ENCODE results near the gene UNC50.

GRCh38 chr2:98601532-98602132 lies 6.8 kb upstream of the UNC50 start:
- no peak for TF ChIP-seq TAF1 (conservative IDR thresholded peaks at IDR 0.05)
- TF ChIP-seq CTCF (IDR thresholded peaks at IDR 0.05; ENCODE audit: low read depth, low read length, missing input control): peak; percentile 49
- TF ChIP-seq RAD21 (IDR thresholded peaks at IDR 0.05): peak; percentile 71 to 85
- no peak for TF ChIP-seq FOXA1 (IDR thresholded peaks at IDR 0.05)
- TF ChIP-seq ZBTB33 (IDR thresholded peaks at IDR 0.05): no peak
- TF ChIP-seq, protein P1, sequence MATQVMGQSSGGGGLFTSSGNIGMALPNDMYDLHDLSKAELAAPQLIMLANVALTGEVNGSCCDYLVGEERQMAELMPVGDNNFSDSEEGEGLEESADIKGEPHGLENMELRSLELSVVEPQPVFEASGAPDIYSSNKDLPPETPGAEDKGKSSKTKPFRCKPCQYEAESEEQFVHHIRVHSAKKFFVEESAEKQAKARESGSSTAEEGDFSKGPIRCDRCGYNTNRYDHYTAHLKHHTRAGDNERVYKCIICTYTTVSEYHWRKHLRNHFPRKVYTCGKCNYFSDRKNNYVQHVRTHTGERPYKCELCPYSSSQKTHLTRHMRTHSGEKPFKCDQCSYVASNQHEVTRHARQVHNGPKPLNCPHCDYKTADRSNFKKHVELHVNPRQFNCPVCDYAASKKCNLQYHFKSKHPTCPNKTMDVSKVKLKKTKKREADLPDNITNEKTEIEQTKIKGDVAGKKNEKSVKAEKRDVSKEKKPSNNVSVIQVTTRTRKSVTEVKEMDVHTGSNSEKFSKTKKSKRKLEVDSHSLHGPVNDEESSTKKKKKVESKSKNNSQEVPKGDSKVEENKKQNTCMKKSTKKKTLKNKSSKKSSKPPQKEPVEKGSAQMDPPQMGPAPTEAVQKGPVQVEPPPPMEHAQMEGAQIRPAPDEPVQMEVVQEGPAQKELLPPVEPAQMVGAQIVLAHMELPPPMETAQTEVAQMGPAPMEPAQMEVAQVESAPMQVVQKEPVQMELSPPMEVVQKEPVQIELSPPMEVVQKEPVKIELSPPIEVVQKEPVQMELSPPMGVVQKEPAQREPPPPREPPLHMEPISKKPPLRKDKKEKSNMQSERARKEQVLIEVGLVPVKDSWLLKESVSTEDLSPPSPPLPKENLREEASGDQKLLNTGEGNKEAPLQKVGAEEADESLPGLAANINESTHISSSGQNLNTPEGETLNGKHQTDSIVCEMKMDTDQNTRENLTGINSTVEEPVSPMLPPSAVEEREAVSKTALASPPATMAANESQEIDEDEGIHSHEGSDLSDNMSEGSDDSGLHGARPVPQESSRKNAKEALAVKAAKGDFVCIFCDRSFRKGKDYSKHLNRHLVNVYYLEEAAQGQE (IDR thresholded peaks at IDR 0.05): no peak
- no peak for TF ChIP-seq MAX (IDR thresholded peaks at IDR 0.05)
- TF ChIP-seq YY1 (IDR thresholded peaks at IDR 0.05): no peak
- TF ChIP-seq GABPA (IDR thresholded peaks at IDR 0.05 in 1 of 2, conservative IDR thresholded peaks at IDR 0.05 in 1 of 2): no peak
- TF ChIP-seq EGR1 (IDR thresholded peaks at IDR 0.05; ENCODE audit: low read depth in 2 of 2): no peak
- TF ChIP-seq JUND (IDR thresholded peaks at IDR 0.05): no peak
